Suprapubic skin (tissue), 4 donors: Measurements from ENCODE around the gene TOR4A. TPM values are rescaled to one million over a fixed set of nuclear protein-coding genes. Genes with fewer than 3 reads are reported as not detected.
"Not testable (repeated sequence)": the region's sequence is repeated elsewhere in the genome, so short reads cannot be mapped to it uniquely, and the experiment has no call there.

ENCODE experiments used
- DNase-seq, 2 donors: peaks; one replicate each; pipeline ENCODE4 v3.0.0-alpha.2; 2019; ENCODE audit warnings: low spot score in 2 of 2
- H3K27ac ChIP-seq: fragments of 200-600 bp; sonication (generic); one replicate; pipeline ENCODE4 v1.5.1; 2019
- H3K27me3 ChIP-seq: fragments of 200-600 bp; sonication (generic); one replicate; pipeline ENCODE4 v1.5.1; 2019
- H3K36me3 ChIP-seq: fragments of 200-600 bp; sonication (generic); one replicate; pipeline ENCODE4 v1.5.1; 2019
- H3K4me1 ChIP-seq: fragments of 200-600 bp; sonication (generic); one replicate; pipeline ENCODE4 v1.5.1; 2019
- H3K4me3 ChIP-seq: fragments of 200-600 bp; sonication (generic); one replicate; pipeline ENCODE4 v1.5.1; 2019; ENCODE audit warnings: mild to moderate bottlenecking
- H3K9me3 ChIP-seq: fragments of 200-600 bp; sonication (generic); one replicate; pipeline ENCODE4 v1.5.1; 2019
- CTCF ChIP-seq, 2 donors: fragments of 200-600 bp in 1 of 2; fragments of 450-650 bp in 1 of 2; sonication (generic) in 1 of 2; IDR thresholded peaks; one replicate each; pipeline ENCODE4 v1.5.1; 2016 to 2019; ENCODE audit warnings: antibody characterized with exemption in 2 of 2, mild to moderate bottlenecking in 1 of 2, moderate library complexity in 1 of 2
- EP300 ChIP-seq: sonication (generic); formaldehyde crosslinking; IDR thresholded peaks from one replicate; pipeline ENCODE4 v1.6.1; 2017; ENCODE audit warnings: antibody characterized with exemption
- POLR2A ChIP-seq, 2 donors: fragments of 450-650 bp; IDR thresholded peaks; one replicate each; pipeline ENCODE4 v1.6.1; 2017; ENCODE audit warnings: antibody characterized with exemption in 2 of 2, mild to moderate bottlenecking in 2 of 2, moderate library complexity in 2 of 2
- POLR2AphosphoS5 ChIP-seq, 3 donors: sonication (generic); formaldehyde crosslinking; IDR thresholded peaks; one replicate each; pipeline ENCODE4 v1.6.1; 2017; ENCODE audit warnings: antibody characterized with exemption in 3 of 3
- WGBS: methylation state at CpG from one replicate; pipeline ENCODE4 v1.1.5; 2018; 5-methylcytosine and 5-hydroxymethylcytosine counted together
- total RNA-seq, 4 donors: library from RNA; depleted of rRNA; stranded (reverse); fragments of >200 nt; gene quantifications; one replicate each; pipeline ENCODE4 v1.1.0, GENCODE V29; 2016

TOR4A gene
- total RNA-seq, 4 donors from 2014 or later, result 3.5 to 9.2 (median 4.4) TPM

DNA sequence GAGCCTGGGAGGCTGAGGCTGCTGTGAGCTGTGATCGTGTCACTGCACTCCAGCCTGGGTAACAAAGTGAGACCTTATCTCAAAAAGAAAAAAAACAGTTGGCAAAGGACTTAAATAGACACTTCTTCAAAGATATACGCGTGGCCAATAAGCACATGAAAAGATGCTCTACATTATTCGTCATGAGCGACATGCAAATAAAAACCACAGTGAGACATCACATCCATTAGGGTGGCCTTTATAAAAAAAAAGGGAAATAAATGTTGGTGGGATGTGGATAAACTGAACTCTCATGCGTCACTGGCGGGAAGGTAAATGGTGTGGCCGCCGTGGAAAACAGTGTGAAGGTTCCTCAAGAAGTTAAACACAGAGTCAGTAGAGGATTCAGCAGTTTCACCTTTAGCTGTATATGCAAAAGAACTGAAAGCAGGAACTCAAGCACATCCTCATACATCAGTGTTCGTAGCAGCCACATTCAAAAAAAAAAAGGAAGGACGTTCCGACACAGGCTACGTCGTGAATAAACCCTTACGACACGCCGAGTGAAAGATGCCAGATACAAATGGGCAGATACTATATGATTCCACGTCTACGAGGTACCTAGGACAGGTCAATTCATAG is 49.0 kb downstream of the TOR4A start:
- Histone ChIP-seq H3K27me3 (no peaks in the 10 kb centered on the region), H3K27ac (no peak overlapping the region), H3K36me3 (no peaks in the 10 kb centered on the region), H3K4me3 (no peak overlapping the region), H3K4me1 (no peaks in the 10 kb centered on the region), H3K9me3 (no peaks in the 10 kb centered on the region)
- DNase-seq, result no peak
- 82% methylated on average over 19 of the region's 19 CpGs for WGBS
- no peak for TF ChIP-seq POLR2A (IDR thresholded peaks at IDR 0.05)
- no peak for TF ChIP-seq POLR2AphosphoS5 (IDR thresholded peaks at IDR 0.05)
- TF ChIP-seq CTCF (IDR thresholded peaks at IDR 0.05), result no peak
- TF ChIP-seq EP300, result no peak

GRCh38 chr9:137327641-137328550 is 50.4 kb downstream of the TOR4A start:
- H3K4me3 ChIP-seq, DNase-seq, H3K9me3 ChIP-seq, H3K36me3 ChIP-seq, H3K27ac ChIP-seq, H3K4me1 ChIP-seq, H3K27me3 ChIP-seq: not testable (repeated sequence)
- 72% methylated on average over 8 of the region's 8 CpGs for WGBS

- H3K27me3 ChIP-seq, H3K9me3 ChIP-seq, H3K27ac ChIP-seq, DNase-seq, H3K4me3 ChIP-seq, H3K36me3 ChIP-seq, H3K4me1 ChIP-seq: not testable (repeated sequence)
- WGBS, result 33% methylated on average over 3 of the region's 26 CpGs
Measured at GRCh38 chr9:137329590-137329989, 52.1 kb downstream of the TOR4A start.

GRCh38 chr9:137330689-137331088 is 53.2 kb downstream of the TOR4A start:
- no peaks in the 10 kb centered on the region for H3K9me3 ChIP-seq
- no peak overlapping the region for H3K27ac ChIP-seq
- no peaks in the 10 kb centered on the region for H3K27me3 ChIP-seq
- H3K36me3 ChIP-seq, result no peaks in the 10 kb centered on the region
- WGBS, result 87% methylated on average over 6 of the region's 6 CpGs
- TF ChIP-seq POLR2A (IDR thresholded peaks at IDR 0.05) (no peak), EP300 (no peak), CTCF (IDR thresholded peaks at IDR 0.05) (no peak), POLR2AphosphoS5 (IDR thresholded peaks at IDR 0.05) (no peak)
- DNase-seq, result no peak
- H3K4me1 ChIP-seq, result no peaks in the 10 kb centered on the region
- no peak overlapping the region for H3K4me3 ChIP-seq

DNA sequence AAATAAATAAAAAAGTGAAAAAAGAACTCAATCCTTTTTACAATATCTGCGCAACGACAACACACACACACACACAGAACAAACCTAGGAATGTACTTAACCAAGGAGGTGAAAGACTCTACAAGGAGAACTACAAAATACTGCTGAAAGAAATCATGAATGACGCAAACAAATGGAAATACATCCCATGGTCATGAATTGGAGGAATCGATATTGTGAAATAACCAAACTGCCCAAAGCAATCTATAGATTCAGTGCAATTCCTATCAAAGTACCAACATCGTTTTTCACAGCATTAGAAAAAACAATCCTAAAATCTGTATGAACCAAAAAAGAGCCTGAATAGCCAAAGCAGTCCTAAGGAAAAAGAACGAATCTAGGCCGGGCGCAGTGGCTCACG is 54.4 kb downstream of the TOR4A start:
- no peak for DNase-seq
- H3K9me3 ChIP-seq, result peaks cover 9% of the 10 kb centered on the region
- H3K36me3 ChIP-seq, result no peaks in the 10 kb centered on the region
- TF ChIP-seq POLR2AphosphoS5 (IDR thresholded peaks at IDR 0.05), result no peak
- no peak for TF ChIP-seq EP300
- no peak for TF ChIP-seq POLR2A (IDR thresholded peaks at IDR 0.05)
- TF ChIP-seq CTCF (IDR thresholded peaks at IDR 0.05), result no peak
- 91% methylated on average over 9 of the region's 9 CpGs for WGBS
- no peaks in the 10 kb centered on the region for H3K27me3 ChIP-seq
- H3K4me1 ChIP-seq, result no peaks in the 10 kb centered on the region
- no peak overlapping the region for H3K4me3 ChIP-seq
- no peak overlapping the region for H3K27ac ChIP-seq

Other genes with a start within 250 kb of the TOR4A start
- gene ABCA2, start 249.5 kb upstream of the TOR4A start, total RNA-seq, result 10 to 100 TPM; 10.4 to 44.7 (median 33.4) TPM
- gene FUT7, start 245.6 kb upstream of the TOR4A start, total RNA-seq, result under 1 TPM in 1 of 4 donors, not detected in 3; 0.72 TPM
- gene NPDC1, start 231.5 kb upstream of the TOR4A start, total RNA-seq, result 10 to 100 TPM; 22.2 to 64.0 (median 47.3) TPM
- 10 to 100 TPM; 13.3 to 20.8 (median 16.7) TPM for gene ENTPD2, start 223.7 kb upstream of the TOR4A start, total RNA-seq
- 10 to 100 TPM in 3 of 4 donors, 1 to 10 TPM in 1; 8.2 to 13.6 (median 13.3) TPM for gene SAPCD2, start 207.2 kb upstream of the TOR4A start, total RNA-seq
- 10 to 100 TPM in 1 of 4 donors, 1 to 10 TPM in 3; 5.0 to 10.1 (median 6.8) TPM for gene UAP1L1, start 200.2 kb upstream of the TOR4A start, total RNA-seq
- gene MAN1B1, start 190.7 kb upstream of the TOR4A start, total RNA-seq, result 10 to 100 TPM; 52.1 to 99.2 (median 63.1) TPM
- gene DPP7, start 163.0 kb upstream of the TOR4A start, total RNA-seq, result 100 to 1,000 TPM in 2 of 4 donors, 10 to 100 TPM in 2; 71.4 to 139 (median 96.5) TPM
- gene GRIN1, start 138.6 kb upstream of the TOR4A start, total RNA-seq, result under 1 TPM in 3 of 4 donors, not detected in 1; 0.16 to 0.25 (median 0.16) TPM
- 10 to 100 TPM in 1 of 4 donors, 1 to 10 TPM in 3; 5.4 to 37.2 (median 7.9) TPM for gene LRRC26, start 107.7 kb upstream of the TOR4A start, total RNA-seq
- not detected for gene TMEM210, start 105.7 kb upstream of the TOR4A start, total RNA-seq
- 10 to 100 TPM; 24.8 to 99.8 (median 54.9) TPM for gene ANAPC2, start 89.2 kb upstream of the TOR4A start, total RNA-seq
- gene SSNA1, start 89.0 kb upstream of the TOR4A start, total RNA-seq, result 10 to 100 TPM; 45.9 to 72.0 (median 71.1) TPM
- gene TPRN, start 77.0 kb upstream of the TOR4A start, total RNA-seq, result 10 to 100 TPM; 12.6 to 23.6 (median 18.7) TPM
- 10 to 100 TPM; 25.0 to 52.4 (median 40.8) TPM for gene TMEM203, start 72.1 kb upstream of the TOR4A start, total RNA-seq
- 10 to 100 TPM; 13.4 to 21.0 (median 20.6) TPM for gene NDOR1, start 72.0 kb upstream of the TOR4A start, total RNA-seq
- gene RNF208, start 55.5 kb upstream of the TOR4A start, total RNA-seq, result 1 to 10 TPM; 2.8 to 7.5 (median 5.2) TPM
- gene CYSRT1, start 52.6 kb upstream of the TOR4A start, total RNA-seq, result 10 to 100 TPM; 22.8 to 65.7 (median 44.2) TPM
- gene RNF224, start 50.2 kb upstream of the TOR4A start, total RNA-seq, result 1 to 10 TPM in 3 of 4 donors, under 1 TPM in 1; 0.34 to 2.0 (median 1.1) TPM
- under 1 TPM in 1 of 4 donors, not detected in 3; 0.34 TPM for gene SLC34A3, start 46.8 kb upstream of the TOR4A start, total RNA-seq
- gene TUBB4B, start 36.4 kb upstream of the TOR4A start, total RNA-seq, result 100 to 1,000 TPM; 225 to 708 (median 639) TPM
- gene STPG3, start 26.4 kb upstream of the TOR4A start, total RNA-seq, result 1 to 10 TPM in 1 of 4 donors, not detected in 3; 1.2 TPM
- 10 to 100 TPM; 45.0 to 54.2 (median 50.9) TPM for gene NELFB, start 22.4 kb upstream of the TOR4A start, total RNA-seq
- 10 to 100 TPM; 25.3 to 69.0 (median 65.5) TPM for gene NRARP, start 24.5 kb downstream of the TOR4A start, total RNA-seq
- gene EXD3, start 145.4 kb downstream of the TOR4A start, total RNA-seq, result 10 to 100 TPM in 3 of 4 donors, 1 to 10 TPM in 1; 7.3 to 54.0 (median 16.4) TPM
- 1 to 10 TPM; 2.2 to 7.6 (median 4.0) TPM for gene NOXA1, start 145.7 kb downstream of the TOR4A start, total RNA-seq
- not detected for gene ENTPD8, start 163.6 kb downstream of the TOR4A start, total RNA-seq
- 10 to 100 TPM; 36.1 to 48.1 (median 39.8) TPM for gene NSMF, start 181.6 kb downstream of the TOR4A start, total RNA-seq